Uterus (tissue), 4 donors: ENCODE measurements around the gene GATB. TPM values are rescaled to one million over a fixed set of nuclear protein-coding genes. Genes with fewer than 3 reads are reported as not detected.

Experiments
- DNase-seq, 2 donors: peaks; one replicate each; pipeline ENCODE4 v3.0.0-alpha.2; 2019 to 2020
- H3K27ac ChIP-seq, 2 donors: fragments of 200-600 bp; sonication (generic); 1 replicate in 1 of 2; 2 replicates in 1 of 2; pipeline ENCODE4 v1.5.1; 2016 to 2018
- H3K27me3 ChIP-seq, 2 donors: fragments of 200-600 bp; sonication (generic); one replicate each; pipeline ENCODE4 v1.5.1; 2018 to 2019; ENCODE audit warnings: control low read depth in 1 of 2
- H3K36me3 ChIP-seq, 2 donors: fragments of 200-600 bp; sonication (generic); one replicate each; pipeline ENCODE4 v1.5.1; 2019; ENCODE audit warnings: control low read depth in 1 of 2
- H3K4me1 ChIP-seq, 2 donors: fragments of 200-600 bp; sonication (generic); one replicate each; pipeline ENCODE4 v1.5.1; 2018 to 2019; ENCODE audit warnings: control low read depth in 1 of 2
- H3K4me3 ChIP-seq, 2 donors: fragments of 200-600 bp; sonication (generic); 1 replicate in 1 of 2; 2 replicates in 1 of 2; pipeline ENCODE4 v1.5.1; 2018 to 2019; ENCODE audit warnings: mild to moderate bottlenecking in 1 of 2
- H3K9me3 ChIP-seq, 2 donors: fragments of 200-600 bp; sonication (generic); one replicate each; pipeline ENCODE4 v1.5.1; 2019; ENCODE audit warnings: control low read depth in 1 of 2
- POLR2A ChIP-seq, 2 donors: fragments of 450-650 bp; IDR thresholded peaks; one replicate each; pipeline ENCODE4 v1.6.1; 2016; ENCODE audit warnings: antibody characterized with exemption in 2 of 2, mild to moderate bottlenecking in 1 of 2, moderate library complexity in 1 of 2
- intact Hi-C: fragments of 100-400 bp; cut with DNase I; formaldehyde crosslinking; loops from one replicate; pipeline ENCODE4 v1.15.1; 2023; ENCODE audit warnings: low total_unique reads
- total RNA-seq, 4 donors: library from RNA; depleted of rRNA in 3 of 4; stranded (reverse); fragments of >200 nt in 3 of 4; gene quantifications; one replicate each; pipeline versions ENCODE4 v1.1.0 to v1.2.4, GENCODE V29; 2014 to 2023
- TF ChIP-seq, protein P1 (sequence below), 4 experiments: fragments of 200-600 bp in 2 of 4; fragments of 450-650 bp in 2 of 4; sonication (generic) in 2 of 4; IDR thresholded peaks; one replicate each; pipeline ENCODE4 v1.5.1; 2016 to 2019; ENCODE audit warnings: antibody characterized with exemption in 4 of 4, mild to moderate bottlenecking in 2 of 4, moderate library complexity in 1 of 4
- donor health status: DM: yes; HTN: yes; CAD: no.

The GATB gene
- total RNA-seq, 4 donors from 2014 or later, result 2.8 to 31.5 (median 12.4) TPM

DNA sequence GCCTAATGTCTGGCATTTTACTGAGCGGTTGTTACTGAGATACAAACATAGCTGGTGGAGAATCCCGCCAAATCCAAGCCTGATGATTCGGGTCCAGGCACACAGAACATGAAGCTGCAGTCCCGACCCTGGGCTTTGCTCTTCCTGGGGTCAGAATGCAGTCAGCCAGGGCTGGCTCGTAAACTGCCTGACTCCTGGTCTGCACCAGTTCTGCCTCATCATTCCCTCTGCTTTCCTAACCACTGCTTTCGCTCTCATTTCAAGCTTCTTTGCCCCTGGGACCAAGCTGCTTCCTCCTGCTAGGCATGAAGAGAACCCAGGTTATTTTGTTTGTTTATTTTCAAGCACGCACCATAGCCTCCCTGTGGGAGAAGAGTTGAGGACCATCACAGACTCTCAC is 39.3 kb downstream of the GATB start:
- H3K36me3 ChIP-seq, result no peaks in the 10 kb centered on the region
- no peak for TF ChIP-seq POLR2A (IDR thresholded peaks at IDR 0.05)
- TF ChIP-seq, protein P1, sequence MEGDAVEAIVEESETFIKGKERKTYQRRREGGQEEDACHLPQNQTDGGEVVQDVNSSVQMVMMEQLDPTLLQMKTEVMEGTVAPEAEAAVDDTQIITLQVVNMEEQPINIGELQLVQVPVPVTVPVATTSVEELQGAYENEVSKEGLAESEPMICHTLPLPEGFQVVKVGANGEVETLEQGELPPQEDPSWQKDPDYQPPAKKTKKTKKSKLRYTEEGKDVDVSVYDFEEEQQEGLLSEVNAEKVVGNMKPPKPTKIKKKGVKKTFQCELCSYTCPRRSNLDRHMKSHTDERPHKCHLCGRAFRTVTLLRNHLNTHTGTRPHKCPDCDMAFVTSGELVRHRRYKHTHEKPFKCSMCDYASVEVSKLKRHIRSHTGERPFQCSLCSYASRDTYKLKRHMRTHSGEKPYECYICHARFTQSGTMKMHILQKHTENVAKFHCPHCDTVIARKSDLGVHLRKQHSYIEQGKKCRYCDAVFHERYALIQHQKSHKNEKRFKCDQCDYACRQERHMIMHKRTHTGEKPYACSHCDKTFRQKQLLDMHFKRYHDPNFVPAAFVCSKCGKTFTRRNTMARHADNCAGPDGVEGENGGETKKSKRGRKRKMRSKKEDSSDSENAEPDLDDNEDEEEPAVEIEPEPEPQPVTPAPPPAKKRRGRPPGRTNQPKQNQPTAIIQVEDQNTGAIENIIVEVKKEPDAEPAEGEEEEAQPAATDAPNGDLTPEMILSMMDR (IDR thresholded peaks at IDR 0.05), result no peak
- no peaks in the 10 kb centered on the region for H3K27me3 ChIP-seq
- H3K9me3 ChIP-seq, result no peaks in the 10 kb centered on the region
- no peak overlapping the region for H3K4me3 ChIP-seq
- intact Hi-C loops, result no loop called here
- H3K27ac ChIP-seq, result no peak overlapping the region
- no peaks in the 10 kb centered on the region for H3K4me1 ChIP-seq
- DNase-seq, result peak in 1 of 2 donors; percentile 42

GRCh38 chr4:151719956-151720334 is 40.9 kb downstream of the GATB start:
- Histone ChIP-seq H3K4me3 (no peak overlapping the region), H3K27me3 (no peaks in the 10 kb centered on the region), H3K36me3 (no peaks in the 10 kb centered on the region), H3K27ac (no peak overlapping the region), H3K4me1 (no peaks in the 10 kb centered on the region), H3K9me3 (no peaks in the 10 kb centered on the region)
- no peak for TF ChIP-seq POLR2A (IDR thresholded peaks at IDR 0.05)
- TF ChIP-seq, protein P1 (IDR thresholded peaks at IDR 0.05), result no peak
- DNase-seq, result no peak
- intact Hi-C loops, result no loop called here

DNA sequence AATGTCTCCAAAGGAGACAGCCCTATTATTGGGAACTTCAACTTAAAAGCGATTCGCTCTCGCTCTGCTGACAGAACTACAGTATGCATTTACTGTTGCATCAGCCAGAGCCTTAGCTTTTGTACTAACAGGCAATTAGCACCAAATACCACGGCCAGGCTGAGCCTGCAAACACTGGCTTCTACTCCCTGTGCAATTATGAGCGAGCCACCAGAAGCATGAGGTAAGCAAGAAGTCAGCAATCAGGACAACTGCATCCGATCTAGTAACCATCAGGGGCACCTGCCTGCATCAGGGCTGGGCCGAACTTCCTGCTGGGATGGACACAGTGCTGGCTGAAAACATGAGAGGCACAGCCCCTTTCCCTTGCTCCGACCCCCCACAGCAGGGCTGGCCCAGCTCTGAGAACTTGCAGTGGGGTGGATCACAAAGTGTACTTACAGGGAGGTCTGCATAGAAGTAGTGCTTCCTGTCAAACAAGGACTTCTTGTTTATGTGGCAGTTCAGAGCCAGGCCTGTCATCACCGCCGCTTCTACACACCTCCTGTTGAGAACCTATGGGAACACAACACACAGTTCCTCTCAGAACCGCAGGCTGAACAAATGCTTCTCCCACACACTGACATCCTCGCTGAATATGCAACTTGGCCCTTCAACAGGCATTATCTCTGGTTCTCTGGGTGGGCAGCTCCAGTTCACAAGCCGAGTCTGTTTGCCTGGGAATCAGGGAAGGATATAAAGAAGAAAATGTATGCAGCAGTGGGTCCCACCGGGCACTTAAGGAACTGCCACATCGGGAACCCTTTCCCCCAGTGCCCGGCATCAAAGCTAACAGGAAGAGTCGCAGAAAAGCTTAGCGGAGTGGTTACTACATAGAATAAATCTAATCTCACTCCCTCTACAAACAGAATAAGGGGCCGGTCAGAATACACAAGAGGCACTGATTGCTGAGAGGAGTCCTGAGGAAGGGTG is 41.5 kb downstream of the GATB start:
- Histone ChIP-seq H3K4me3 (no peak overlapping the region), H3K4me1 (no peaks in the 10 kb centered on the region), H3K27me3 (no peaks in the 10 kb centered on the region), H3K9me3 (no peaks in the 10 kb centered on the region), H3K27ac (no peak overlapping the region), H3K36me3 (no peaks in the 10 kb centered on the region)
- intact Hi-C loops, result no loop called here
- no peak for DNase-seq
- TF ChIP-seq POLR2A (IDR thresholded peaks at IDR 0.05), result no peak
- TF ChIP-seq, protein P1 (IDR thresholded peaks at IDR 0.05), result no peak

DNA sequence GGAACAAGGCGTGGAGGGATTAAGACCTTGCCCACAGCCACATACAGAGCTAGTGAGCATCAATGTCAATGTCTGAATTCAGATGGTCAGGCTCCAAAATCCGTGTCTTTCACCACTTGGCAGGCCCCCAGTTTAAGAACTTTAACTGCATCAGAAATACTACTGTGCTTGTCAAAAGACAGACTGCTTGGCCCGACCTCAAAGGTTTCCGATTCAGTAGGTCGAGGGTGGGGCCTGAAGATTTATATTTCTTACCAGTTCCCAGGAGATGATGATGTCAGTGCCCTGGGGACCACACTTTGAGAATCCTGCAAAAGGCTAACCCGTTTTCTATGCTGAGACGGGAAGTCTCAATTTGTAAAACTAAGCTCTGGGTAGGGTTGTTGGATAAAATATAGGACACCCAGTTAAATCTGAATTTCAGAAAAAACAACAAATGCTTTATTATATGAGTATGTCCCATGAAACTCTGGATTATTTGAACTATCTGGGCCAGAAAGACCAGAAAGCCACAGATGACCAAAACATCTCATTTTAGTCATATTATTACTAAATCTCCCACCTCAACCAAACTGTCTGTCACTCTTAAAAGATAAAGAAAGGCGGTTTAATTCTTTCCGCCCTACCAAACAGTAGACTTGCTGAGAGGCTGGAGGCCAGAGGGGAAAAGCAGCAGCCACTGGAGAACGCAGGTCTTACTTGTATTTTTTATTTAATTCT is 42.7 kb downstream of the GATB start:
- intact Hi-C loops, result no loop called here
- TF ChIP-seq, protein P1 (IDR thresholded peaks at IDR 0.05), result no peak
- no peak for TF ChIP-seq POLR2A (IDR thresholded peaks at IDR 0.05)
- no peaks in the 10 kb centered on the region for H3K27me3 ChIP-seq
- no peak overlapping the region for H3K4me3 ChIP-seq
- H3K36me3 ChIP-seq, result no peaks in the 10 kb centered on the region
- H3K27ac ChIP-seq, result no peak overlapping the region
- H3K4me1 ChIP-seq, result no peaks in the 10 kb centered on the region
- no peak for DNase-seq
- H3K9me3 ChIP-seq, result no peaks in the 10 kb centered on the region

GRCh38 chr4:151717314-151717713 is 43.5 kb downstream of the GATB start:
- intact Hi-C loops, result no loop called here
- Histone ChIP-seq H3K4me1 (no peaks in the 10 kb centered on the region), H3K27me3 (no peaks in the 10 kb centered on the region), H3K27ac (no peak overlapping the region), H3K9me3 (no peaks in the 10 kb centered on the region), H3K36me3 (no peaks in the 10 kb centered on the region), H3K4me3 (no peak overlapping the region)
- no peak for TF ChIP-seq POLR2A (IDR thresholded peaks at IDR 0.05)
- TF ChIP-seq, protein P1 (IDR thresholded peaks at IDR 0.05), result no peak
- no peak for DNase-seq
